Esophagus muscularis mucosa (tissue), 3 donors: Measurements from ENCODE around the gene TMEM117.

Experiments used
- CTCF ChIP-seq, 3 experiments: fragments of 200-600 bp in 2 of 3; fragments of 450-650 bp in 1 of 3; sonication (generic) in 2 of 3; IDR thresholded peaks; one replicate each; pipeline ENCODE4 v1.5.1; 2017 to 2019; ENCODE audit warnings: antibody characterized with exemption in 3 of 3, mild to moderate bottlenecking in 2 of 3, moderate library complexity in 1 of 3
- POLR2A ChIP-seq: fragments of 450-650 bp; IDR thresholded peaks from one replicate; pipeline ENCODE4 v1.6.1; 2017; ENCODE audit warnings: antibody characterized with exemption, moderate library complexity, mild to moderate bottlenecking, low read depth
- POLR2AphosphoS5 ChIP-seq, 2 donors: sonication (generic); formaldehyde crosslinking; IDR thresholded peaks; one replicate each; pipeline ENCODE4 v1.6.1; 2017; ENCODE audit warnings: antibody characterized with exemption in 2 of 2

- TF ChIP-seq CTCF (IDR thresholded peaks at IDR 0.05) (no peak), POLR2AphosphoS5 (IDR thresholded peaks at IDR 0.05) (no peak), POLR2A (no peak)
Measured at GRCh38 chr12:43807386-43807785, 28.5 kb upstream of the TMEM117 start.
